ENCODE measurements around the gene GPAT3. TPM values are rescaled to one million over a fixed set of nuclear protein-coding genes. Genes with fewer than 3 reads are reported as not detected.

Gene GPAT3
- total RNA-seq, 1 experiment from 2014 or later, result 34.2 TPM

DNA sequence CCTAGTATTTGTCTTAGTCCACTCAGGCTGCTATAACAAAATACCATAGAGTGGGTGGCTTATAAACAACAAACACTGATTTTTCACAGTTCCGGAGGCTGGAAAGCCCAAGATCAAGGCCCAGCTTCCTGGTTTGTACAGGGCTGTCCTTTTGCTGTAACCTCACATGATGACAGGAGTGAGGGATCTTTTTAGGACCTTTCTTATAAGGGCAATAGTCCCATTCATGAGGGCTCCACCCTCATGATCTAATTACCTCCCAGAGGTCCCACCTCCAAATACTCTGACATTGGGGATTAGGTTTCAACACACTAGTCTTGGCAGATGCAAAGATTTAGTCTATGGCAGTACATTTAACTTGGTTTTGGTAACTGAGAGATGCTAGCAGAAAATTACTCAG lies 20.9 kb downstream of the GPAT3 start:
- no peak overlapping the region for H2AFZ ChIP-seq (ENCODE audit: low read length)
- no peak for ATAC-seq
- H3K36me3 ChIP-seq (ENCODE audit: low read depth, low read length), result peaks cover 2% of the 10 kb centered on the region; the same call in 1 of the 2 replicates
- no peaks in the 10 kb centered on the region for H3K9me2 ChIP-seq (replicated peaks; ENCODE audit: low read length)
- TF ChIP-seq EZH2phosphoT487 (IDR thresholded peaks at IDR 0.05; ENCODE audit: borderline replicate concordance, low read length), result no peak
- no peak for TF ChIP-seq EZH2 (IDR thresholded peaks at IDR 0.05; ENCODE audit: low read length, unreplicated experiment)
- TF ChIP-seq, protein P1, sequence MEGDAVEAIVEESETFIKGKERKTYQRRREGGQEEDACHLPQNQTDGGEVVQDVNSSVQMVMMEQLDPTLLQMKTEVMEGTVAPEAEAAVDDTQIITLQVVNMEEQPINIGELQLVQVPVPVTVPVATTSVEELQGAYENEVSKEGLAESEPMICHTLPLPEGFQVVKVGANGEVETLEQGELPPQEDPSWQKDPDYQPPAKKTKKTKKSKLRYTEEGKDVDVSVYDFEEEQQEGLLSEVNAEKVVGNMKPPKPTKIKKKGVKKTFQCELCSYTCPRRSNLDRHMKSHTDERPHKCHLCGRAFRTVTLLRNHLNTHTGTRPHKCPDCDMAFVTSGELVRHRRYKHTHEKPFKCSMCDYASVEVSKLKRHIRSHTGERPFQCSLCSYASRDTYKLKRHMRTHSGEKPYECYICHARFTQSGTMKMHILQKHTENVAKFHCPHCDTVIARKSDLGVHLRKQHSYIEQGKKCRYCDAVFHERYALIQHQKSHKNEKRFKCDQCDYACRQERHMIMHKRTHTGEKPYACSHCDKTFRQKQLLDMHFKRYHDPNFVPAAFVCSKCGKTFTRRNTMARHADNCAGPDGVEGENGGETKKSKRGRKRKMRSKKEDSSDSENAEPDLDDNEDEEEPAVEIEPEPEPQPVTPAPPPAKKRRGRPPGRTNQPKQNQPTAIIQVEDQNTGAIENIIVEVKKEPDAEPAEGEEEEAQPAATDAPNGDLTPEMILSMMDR (conservative IDR thresholded peaks at IDR 0.05; ENCODE audit: low read depth, low read length), result no peak
- no peaks in the 10 kb centered on the region for H3K27me3 ChIP-seq (ENCODE audit: low read length)
- peak; percentile 20 for DNase-seq
- ChIA-PET CTCF (no interaction called here), POLR2A (ENCODE audit: unreplicated experiment) (no interaction called here)
- H3K79me2 ChIP-seq (ENCODE audit: low read length), result peaks cover 82% of the 10 kb centered on the region
- H3K27ac ChIP-seq (ENCODE audit: low read length), result no peak overlapping the region
- BruUV-seq (replicated peaks), result no TSS peak
- H3K4me3 ChIP-seq (ENCODE audit: low read length), result no peak overlapping the region
- H3F3A ChIP-seq (ENCODE audit: low read length, unreplicated experiment), result no peaks in the 10 kb centered on the region
- no peak overlapping the region for H3K4me2 ChIP-seq (ENCODE audit: low read length)
- peaks cover 50% of the 10 kb centered on the region for H3K4me1 ChIP-seq (ENCODE audit: insufficient read depth, low read length)
- H3K9ac ChIP-seq (ENCODE audit: low read length), result no peak overlapping the region
- intact Hi-C loops (cut with micrococcal nuclease), result no loop called here
- H3K9me3 ChIP-seq (ENCODE audit: low read length), result no peaks in the 10 kb centered on the region
- no peaks in the 10 kb centered on the region for H4K20me1 ChIP-seq (ENCODE audit: low read length)

DNA sequence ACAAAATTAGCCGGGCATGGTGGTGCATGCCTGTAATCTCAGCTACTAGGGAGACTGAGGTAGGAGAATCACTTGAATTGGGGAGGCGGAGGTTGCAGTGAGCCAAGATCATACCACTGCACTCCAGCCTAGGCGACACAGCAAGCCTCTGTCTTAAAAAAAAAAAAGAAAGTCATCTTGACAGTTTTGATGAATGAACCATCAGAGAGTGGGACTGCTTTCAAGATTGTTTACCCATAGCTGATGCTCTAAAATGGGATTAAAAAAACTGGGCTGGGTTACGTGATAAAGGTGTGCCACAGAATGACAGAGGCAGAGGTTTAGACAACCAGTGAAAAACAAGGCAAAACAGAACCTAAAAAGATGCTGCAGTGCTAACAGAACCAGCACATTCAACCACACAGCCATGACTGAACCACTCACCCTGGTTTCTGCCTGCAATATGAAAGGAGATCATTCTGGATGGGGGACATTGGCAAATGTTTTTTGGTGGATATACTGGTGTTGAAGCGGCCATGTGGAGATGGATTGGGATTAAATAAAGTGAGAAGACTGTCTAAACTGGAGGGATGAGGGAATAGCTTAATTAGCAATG lies 22.2 kb downstream of the GPAT3 start:
- Histone ChIP-seq H3K27ac (ENCODE audit: low read length) (peak overlapping the region; percentile 13; the same call in 1 of the 2 replicates), H3K27me3 (ENCODE audit: low read length) (no peaks in the 10 kb centered on the region), H3K4me1 (ENCODE audit: insufficient read depth, low read length) (peaks cover 41% of the 10 kb centered on the region), H3K79me2 (ENCODE audit: low read length) (peaks cover 93% of the 10 kb centered on the region), H3K9me3 (ENCODE audit: low read length) (no peaks in the 10 kb centered on the region), H3K4me2 (ENCODE audit: low read length) (no peak overlapping the region), H3K36me3 (ENCODE audit: low read depth, low read length) (peaks cover 2% of the 10 kb centered on the region; the same call in 1 of the 2 replicates), H3F3A (ENCODE audit: low read length, unreplicated experiment) (no peaks in the 10 kb centered on the region), H3K9me2 (replicated peaks; ENCODE audit: low read length) (no peaks in the 10 kb centered on the region), H2AFZ (ENCODE audit: low read length) (no peak overlapping the region), H3K9ac (ENCODE audit: low read length) (no peak overlapping the region), H3K4me3 (ENCODE audit: low read length) (no peak overlapping the region), H4K20me1 (ENCODE audit: low read length) (no peaks in the 10 kb centered on the region)
- ChIA-PET POLR2A (ENCODE audit: unreplicated experiment) (no interaction called here), CTCF (no interaction called here)
- no peak for TF ChIP-seq EZH2 (IDR thresholded peaks at IDR 0.05; ENCODE audit: low read length, unreplicated experiment)
- no peak for TF ChIP-seq EZH2phosphoT487 (IDR thresholded peaks at IDR 0.05; ENCODE audit: borderline replicate concordance, low read length)
- TF ChIP-seq, protein P1 (conservative IDR thresholded peaks at IDR 0.05; ENCODE audit: low read depth, low read length), result no peak
- no peak for DNase-seq
- intact Hi-C loops (cut with micrococcal nuclease), result no loop called here
- no TSS peak for BruUV-seq (replicated peaks)
- ATAC-seq, result no peak

DNA sequence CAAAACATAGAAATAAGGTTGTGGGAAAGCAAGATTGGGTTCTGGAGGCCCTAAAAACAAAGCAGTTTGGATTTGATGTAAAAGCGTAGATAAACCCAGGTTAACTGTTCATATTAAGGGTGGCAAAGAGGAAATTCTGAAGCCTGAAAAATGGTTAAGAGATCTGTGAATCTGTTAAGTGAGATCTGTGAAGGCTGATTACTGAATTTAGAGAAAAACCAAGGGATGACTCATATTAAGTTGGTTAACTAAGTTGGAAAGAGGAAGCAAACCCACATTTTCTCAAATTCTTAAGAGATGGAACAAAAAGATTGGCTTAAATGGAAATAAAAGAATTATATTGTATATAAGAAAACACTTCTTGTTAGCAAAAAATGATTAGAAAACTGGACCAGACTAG lies 22.8 kb downstream of the GPAT3 start:
- intact Hi-C loops (cut with micrococcal nuclease), result no loop called here
- ATAC-seq (0 out of 2 replicates have a peak, but pooled peaks have one; percentile 19), DNase-seq (peak; percentile 9)
- Histone ChIP-seq H3K4me2 (ENCODE audit: low read length) (no peak overlapping the region), H3K27me3 (ENCODE audit: low read length) (no peaks in the 10 kb centered on the region), H4K20me1 (ENCODE audit: low read length) (no peaks in the 10 kb centered on the region), H3K9me2 (replicated peaks; ENCODE audit: low read length) (no peaks in the 10 kb centered on the region), H3K36me3 (ENCODE audit: low read depth, low read length) (peaks cover 2% of the 10 kb centered on the region; the same call in 1 of the 2 replicates), H3K4me3 (ENCODE audit: low read length) (no peak overlapping the region), H3K9ac (ENCODE audit: low read length) (no peak overlapping the region), H3K79me2 (ENCODE audit: low read length) (peaks cover 91% of the 10 kb centered on the region), H2AFZ (ENCODE audit: low read length) (no peak overlapping the region), H3K9me3 (ENCODE audit: low read length) (no peaks in the 10 kb centered on the region), H3K4me1 (ENCODE audit: insufficient read depth, low read length) (peaks cover 37% of the 10 kb centered on the region), H3F3A (ENCODE audit: low read length, unreplicated experiment) (no peaks in the 10 kb centered on the region), H3K27ac (ENCODE audit: low read length) (peak overlapping the region; percentile 13; the same call in 1 of the 2 replicates)
- no TSS peak for BruUV-seq (replicated peaks)
- TF ChIP-seq, protein P1 (conservative IDR thresholded peaks at IDR 0.05; ENCODE audit: low read depth, low read length), result no peak
- TF ChIP-seq EZH2phosphoT487 (IDR thresholded peaks at IDR 0.05; ENCODE audit: borderline replicate concordance, low read length) (no peak), EZH2 (IDR thresholded peaks at IDR 0.05; ENCODE audit: low read length, unreplicated experiment) (no peak)
- ChIA-PET CTCF (no interaction called here), POLR2A (ENCODE audit: unreplicated experiment) (interaction anchor here (0.6 kb wide), 1 partner anchor 1037 kb away, joined by 4 read pairs; no protein-coding TSS in a partner anchor)

Measured in PC-3 (cell line).